Neural cell (in vitro differentiated cells): ENCODE measurements around the gene PHF3. TPM values are rescaled to one million over a fixed set of nuclear protein-coding genes. Genes with fewer than 3 reads are reported as not detected.

Source experiments
- H2AFZ ChIP-seq: fragments of 200-600, 300-800 bp; sonication (generic), shearing (Covaris generic); 2 replicates; pipeline ENCODE4 v1.6.0; 2014; ENCODE audit warnings: low read depth, mild to moderate bottlenecking, antibody characterized with exemption, low read length, moderate library complexity
- H3F3A ChIP-seq: fragments of 200-600 bp; shearing (Covaris generic); 2 replicates; pipeline ENCODE4 v1.6.1; 2016; ENCODE audit warnings: mild to moderate bottlenecking, moderate library complexity, mixed read lengths, antibody characterized with exemption, low read length; ENCODE audit not compliant: insufficient read depth, poor library complexity, severe bottlenecking
- H3K27ac ChIP-seq: fragments of 200-600, 300-800 bp; sonication (generic), shearing (Covaris generic); 2 replicates; pipeline ENCODE4 v1.5.1; 2014; ENCODE audit warnings: mild to moderate bottlenecking, low read length, moderate library complexity
- H3K27me3 ChIP-seq: fragments of 300-800, 200-600 bp; sonication (generic), shearing (Covaris generic); 2 replicates; pipeline ENCODE4 v1.6.0; 2014; ENCODE audit warnings: mild to moderate bottlenecking, low read depth, low read length, moderate library complexity; ENCODE audit not compliant: insufficient read depth
- H3K36me3 ChIP-seq: fragments of 300-800, 200-600 bp; sonication (generic), shearing (Covaris generic); 2 replicates; pipeline ENCODE4 v1.5.1; 2014; ENCODE audit warnings: mild to moderate bottlenecking, antibody characterized with exemption, low read length, moderate library complexity; ENCODE audit not compliant: insufficient read depth
- H3K4me2 ChIP-seq: fragments of 300-800, 200-600 bp; sonication (generic), shearing (Covaris generic); 2 replicates; pipeline ENCODE4 v1.6.0; 2014; ENCODE audit warnings: mild to moderate bottlenecking, low read length
- H3K4me3 ChIP-seq: fragments of 300-800, 200-600 bp; sonication (generic), shearing (Covaris generic); 2 replicates; pipeline ENCODE4 v1.5.1; 2014; ENCODE audit warnings: mild to moderate bottlenecking, low read length, moderate library complexity
- H3K79me2 ChIP-seq: fragments of 200-600 bp; shearing (Covaris generic); replicated peaks from 2 replicates; pipeline ENCODE4 v1.6.0; 2014; ENCODE audit warnings: mild to moderate bottlenecking, low read length, moderate library complexity; ENCODE audit not compliant: insufficient read depth
- H3K9ac ChIP-seq: fragments of 300-800, 200-600 bp; sonication (generic), shearing (Covaris generic); 2 replicates; pipeline ENCODE4 v1.6.1; 2016; ENCODE audit warnings: mild to moderate bottlenecking, low read length, mixed read lengths
- H3K9me2 ChIP-seq: fragments of 200-600 bp; shearing (Covaris generic); 2 replicates; pipeline ENCODE4 v1.6.1; 2016; ENCODE audit warnings: mild to moderate bottlenecking, low read length, mixed read lengths; ENCODE audit not compliant: insufficient read depth
- H3K9me3 ChIP-seq: fragments of 200-600, 300-800 bp; sonication (generic), shearing (Covaris generic); 2 replicates; pipeline ENCODE4 v1.6.1; 2016; ENCODE audit warnings: mild to moderate bottlenecking, mixed run types, low read length, moderate library complexity, mixed read lengths
- H4K20me1 ChIP-seq: fragments of 200-600 bp; shearing (Covaris generic); 2 replicates; pipeline ENCODE4 v1.6.1; 2016; ENCODE audit warnings: mild to moderate bottlenecking, mixed run types; ENCODE audit not compliant: insufficient read depth
- EP300 ChIP-seq: fragments of 450-650 bp; conservative IDR thresholded peaks from 2 replicates; pipeline ENCODE4 v1.6.1; 2014; ENCODE audit warnings: antibody characterized with exemption, mild to moderate bottlenecking, moderate library complexity; ENCODE audit not compliant: poor library complexity, severe bottlenecking
- EZH2 ChIP-seq: fragments of 200-600, 300-800 bp; shearing (Covaris generic), sonication (generic); IDR thresholded peaks from 2 replicates; pipeline ENCODE4 v1.6.1; 2014; ENCODE audit warnings: antibody characterized with exemption, low read length, borderline replicate concordance, mild to moderate bottlenecking; ENCODE audit not compliant: insufficient read depth, poor library complexity, severe bottlenecking
- MXI1 ChIP-seq: fragments of 450-650 bp; conservative IDR thresholded peaks from 2 replicates; pipeline ENCODE4 v1.6.1; 2014; ENCODE audit warnings: antibody characterized with exemption, mild to moderate bottlenecking; ENCODE audit not compliant: poor library complexity, severe bottlenecking
- POLR2AphosphoS5 ChIP-seq: IDR thresholded peaks from 2 replicates; pipeline ENCODE4 v1.6.1; 2012
- RAD21 ChIP-seq: fragments of 450-650 bp; conservative IDR thresholded peaks from 2 replicates; pipeline ENCODE4 v1.6.1; 2014; ENCODE audit warnings: antibody characterized with exemption, mild to moderate bottlenecking, moderate library complexity
- SMC3 ChIP-seq: fragments of 450-650 bp; conservative IDR thresholded peaks from 2 replicates; pipeline ENCODE4 v1.6.1; 2014; ENCODE audit warnings: antibody characterized with exemption, mild to moderate bottlenecking, moderate library complexity; ENCODE audit not compliant: poor library complexity
- TAF1 ChIP-seq: IDR thresholded peaks from 2 replicates; pipeline ENCODE4 v1.6.1; 2012; ENCODE audit warnings: low read depth
- polyA plus RNA-seq: library from polyadenylated mRNA; depleted of rRNA; stranded (reverse); fragments of >200 nt; gene quantifications from 2 replicates; pipeline ENCODE4 v1.2.3, GENCODE V29; 2014
- TF ChIP-seq, protein P1 (sequence below): fragments of 450-650 bp; IDR thresholded peaks from 2 replicates; pipeline ENCODE4 v1.5.1; 2014; ENCODE audit warnings: antibody characterized with exemption, mild to moderate bottlenecking, moderate library complexity; ENCODE audit not compliant: poor library complexity, severe bottlenecking
- TF ChIP-seq, protein P2 (sequence below): IDR thresholded peaks from 2 replicates; pipeline ENCODE4 v1.6.1; 2012; ENCODE audit warnings: borderline replicate concordance

PHF3 gene
- polyA plus RNA-seq, 1 donor from 2014 or later = 21.1 TPM

DNA sequence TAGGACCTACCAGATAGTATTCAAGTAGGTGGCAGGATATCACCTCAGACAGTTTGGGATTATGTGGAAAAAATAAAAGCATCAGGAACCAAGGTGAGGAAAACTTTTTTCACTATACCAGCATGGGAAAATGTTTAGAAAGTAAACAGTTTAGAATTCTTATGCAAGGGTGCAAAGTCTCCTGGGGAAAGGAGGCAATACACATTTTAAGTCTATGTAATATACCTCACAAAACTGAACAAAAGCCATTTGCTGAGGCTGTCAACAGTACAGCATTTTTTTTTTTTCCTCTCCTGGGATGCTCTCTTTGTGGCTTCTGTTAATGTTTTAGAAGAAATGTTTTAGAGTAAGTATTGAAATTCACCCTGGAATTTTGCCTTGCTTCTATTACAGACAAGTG is 73.5 kb downstream of the PHF3 start:
- H3K27me3 ChIP-seq = no peaks in the 10 kb centered on the region
- no peak overlapping the region for H3K9ac ChIP-seq
- peaks cover 12% of the 10 kb centered on the region for H3K36me3 ChIP-seq
- no peaks in the 10 kb centered on the region for H3F3A ChIP-seq
- H3K27ac ChIP-seq = peak overlapping the region; percentile 11
- H3K4me2 ChIP-seq = peak overlapping the region; percentile 20
- TF ChIP-seq EP300 (no peak), RAD21 (no peak), POLR2AphosphoS5 (no peak), SMC3 (no peak), EZH2 (no peak), TAF1 (no peak), MXI1 (no peak)
- TF ChIP-seq, protein P1, sequence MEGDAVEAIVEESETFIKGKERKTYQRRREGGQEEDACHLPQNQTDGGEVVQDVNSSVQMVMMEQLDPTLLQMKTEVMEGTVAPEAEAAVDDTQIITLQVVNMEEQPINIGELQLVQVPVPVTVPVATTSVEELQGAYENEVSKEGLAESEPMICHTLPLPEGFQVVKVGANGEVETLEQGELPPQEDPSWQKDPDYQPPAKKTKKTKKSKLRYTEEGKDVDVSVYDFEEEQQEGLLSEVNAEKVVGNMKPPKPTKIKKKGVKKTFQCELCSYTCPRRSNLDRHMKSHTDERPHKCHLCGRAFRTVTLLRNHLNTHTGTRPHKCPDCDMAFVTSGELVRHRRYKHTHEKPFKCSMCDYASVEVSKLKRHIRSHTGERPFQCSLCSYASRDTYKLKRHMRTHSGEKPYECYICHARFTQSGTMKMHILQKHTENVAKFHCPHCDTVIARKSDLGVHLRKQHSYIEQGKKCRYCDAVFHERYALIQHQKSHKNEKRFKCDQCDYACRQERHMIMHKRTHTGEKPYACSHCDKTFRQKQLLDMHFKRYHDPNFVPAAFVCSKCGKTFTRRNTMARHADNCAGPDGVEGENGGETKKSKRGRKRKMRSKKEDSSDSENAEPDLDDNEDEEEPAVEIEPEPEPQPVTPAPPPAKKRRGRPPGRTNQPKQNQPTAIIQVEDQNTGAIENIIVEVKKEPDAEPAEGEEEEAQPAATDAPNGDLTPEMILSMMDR = no peak
- H2AFZ ChIP-seq = no peak overlapping the region
- no peaks in the 10 kb centered on the region for H3K9me3 ChIP-seq
- H4K20me1 ChIP-seq = no peaks in the 10 kb centered on the region
- H3K79me2 ChIP-seq = peaks cover 2% of the 10 kb centered on the region
- H3K4me3 ChIP-seq = no peak overlapping the region
- no peaks in the 10 kb centered on the region for H3K9me2 ChIP-seq

DNA sequence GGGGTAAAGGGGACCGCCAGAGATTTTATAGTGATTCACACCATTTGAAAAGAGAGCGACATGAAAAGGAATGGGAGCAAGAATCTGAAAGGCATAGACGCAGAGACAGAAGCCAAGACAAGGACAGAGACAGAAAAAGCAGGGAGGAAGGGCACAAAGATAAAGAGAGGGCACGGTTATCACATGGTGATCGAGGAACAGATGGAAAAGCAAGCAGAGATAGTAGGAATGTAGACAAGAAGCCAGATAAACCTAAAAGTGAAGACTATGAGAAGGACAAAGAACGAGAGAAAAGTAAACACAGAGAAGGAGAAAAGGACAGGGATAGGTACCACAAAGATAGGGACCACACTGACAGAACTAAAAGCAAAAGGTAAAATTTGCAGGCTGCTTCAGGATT is 77.7 kb downstream of the PHF3 start:
- Histone ChIP-seq H3K9me2 (no peaks in the 10 kb centered on the region), H3K27ac (no peak overlapping the region), H3K36me3 (peaks cover 12% of the 10 kb centered on the region), H3K27me3 (no peaks in the 10 kb centered on the region), H3K9ac (no peak overlapping the region), H3K79me2 (no peaks in the 10 kb centered on the region), H2AFZ (no peak overlapping the region), H3K4me2 (no peak overlapping the region), H3K9me3 (no peaks in the 10 kb centered on the region), H4K20me1 (no peaks in the 10 kb centered on the region), H3K4me3 (no peak overlapping the region), H3F3A (no peaks in the 10 kb centered on the region)
- TF ChIP-seq MXI1 = no peak
- TF ChIP-seq, protein P2, sequence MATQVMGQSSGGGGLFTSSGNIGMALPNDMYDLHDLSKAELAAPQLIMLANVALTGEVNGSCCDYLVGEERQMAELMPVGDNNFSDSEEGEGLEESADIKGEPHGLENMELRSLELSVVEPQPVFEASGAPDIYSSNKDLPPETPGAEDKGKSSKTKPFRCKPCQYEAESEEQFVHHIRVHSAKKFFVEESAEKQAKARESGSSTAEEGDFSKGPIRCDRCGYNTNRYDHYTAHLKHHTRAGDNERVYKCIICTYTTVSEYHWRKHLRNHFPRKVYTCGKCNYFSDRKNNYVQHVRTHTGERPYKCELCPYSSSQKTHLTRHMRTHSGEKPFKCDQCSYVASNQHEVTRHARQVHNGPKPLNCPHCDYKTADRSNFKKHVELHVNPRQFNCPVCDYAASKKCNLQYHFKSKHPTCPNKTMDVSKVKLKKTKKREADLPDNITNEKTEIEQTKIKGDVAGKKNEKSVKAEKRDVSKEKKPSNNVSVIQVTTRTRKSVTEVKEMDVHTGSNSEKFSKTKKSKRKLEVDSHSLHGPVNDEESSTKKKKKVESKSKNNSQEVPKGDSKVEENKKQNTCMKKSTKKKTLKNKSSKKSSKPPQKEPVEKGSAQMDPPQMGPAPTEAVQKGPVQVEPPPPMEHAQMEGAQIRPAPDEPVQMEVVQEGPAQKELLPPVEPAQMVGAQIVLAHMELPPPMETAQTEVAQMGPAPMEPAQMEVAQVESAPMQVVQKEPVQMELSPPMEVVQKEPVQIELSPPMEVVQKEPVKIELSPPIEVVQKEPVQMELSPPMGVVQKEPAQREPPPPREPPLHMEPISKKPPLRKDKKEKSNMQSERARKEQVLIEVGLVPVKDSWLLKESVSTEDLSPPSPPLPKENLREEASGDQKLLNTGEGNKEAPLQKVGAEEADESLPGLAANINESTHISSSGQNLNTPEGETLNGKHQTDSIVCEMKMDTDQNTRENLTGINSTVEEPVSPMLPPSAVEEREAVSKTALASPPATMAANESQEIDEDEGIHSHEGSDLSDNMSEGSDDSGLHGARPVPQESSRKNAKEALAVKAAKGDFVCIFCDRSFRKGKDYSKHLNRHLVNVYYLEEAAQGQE = no peak

DNA sequence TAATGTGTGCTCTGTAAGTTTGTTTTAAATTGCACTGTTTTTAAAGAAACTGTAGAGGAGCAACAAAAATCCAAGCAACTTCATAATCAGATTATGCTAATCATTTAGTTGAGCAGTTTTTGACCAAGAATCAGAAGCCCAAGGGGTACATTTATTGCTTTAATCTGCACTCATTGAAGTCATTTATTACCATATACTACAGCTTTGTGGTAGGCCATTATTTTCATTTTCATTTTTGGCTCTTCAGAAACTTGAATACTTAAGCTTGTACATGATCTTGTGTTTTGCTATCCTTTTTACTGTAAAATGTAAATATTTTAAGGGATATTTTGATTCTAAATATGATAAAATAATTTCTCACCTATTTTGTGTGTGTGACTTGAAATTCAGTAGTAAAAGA is 78.5 kb downstream of the PHF3 start:
- H3K4me2 ChIP-seq = no peak overlapping the region

More for the DNA sequence above, 78.5 kb downstream of the PHF3 start:
- Histone ChIP-seq H3F3A (no peaks in the 10 kb centered on the region), H3K9me2 (no peaks in the 10 kb centered on the region), H3K4me3 (no peak overlapping the region), H4K20me1 (no peaks in the 10 kb centered on the region), H3K36me3 (peaks cover 12% of the 10 kb centered on the region), H3K79me2 (no peaks in the 10 kb centered on the region), H3K9ac (no peak overlapping the region), H3K27me3 (no peaks in the 10 kb centered on the region), H3K9me3 (no peaks in the 10 kb centered on the region), H3K27ac (no peak overlapping the region), H2AFZ (no peak overlapping the region)
- no peak for TF ChIP-seq EZH2
- TF ChIP-seq POLR2AphosphoS5 = no peak
- TF ChIP-seq, protein P2 = no peak
